Endothelial cell of umbilical vein (primary cell): ENCODE measurements around the gene ZNF423. TPM values are rescaled to one million over a fixed set of nuclear protein-coding genes. Genes with fewer than 3 reads are reported as not detected.

Experiments used
- BruUV-seq: library from RNA; stranded (reverse); fragments of 400-500 nt; replicated peaks from 2 replicates; lab custom pipeline; 2021; lab: Mats Ljungman, UMichigan
- CTCF ChIA-PET: fragments of 300-600, 350-600 bp; sonication (Branson Sonifier 250); formaldehyde crosslinking; loops from one replicate; lab custom pipeline; 2021; ENCODE audit warnings: antibody characterized with exemption, inconsistent platforms; lab: Charles Lee
- POLR2A ChIA-PET: fragments of 300-600, 350-600 bp; sonication (Branson Sonifier 250); formaldehyde crosslinking; loops from one replicate; lab custom pipeline; 2021; ENCODE audit warnings: antibody characterized with exemption, inconsistent platforms; lab: Charles Lee
- DNase-seq: peaks from one replicate; pipeline ENCODE4 v3.0.0-alpha.2; 2011; ENCODE audit warnings: low read depth, low spot score
- FAIRE-seq: peaks from 2 replicates; lab custom pipeline; 2011; peaks lifted over from hg19 to GRCh38; lab: Jason Lieb, UNC
- H2AFZ ChIP-seq: 2 replicates; pipeline ENCODE4 v1.6.0; 2012; ENCODE audit warnings: low read depth, low read length, control low read depth, inconsistent platforms
- H3K27ac ChIP-seq: 2 replicates; pipeline ENCODE4 v1.5.1; 2011; ENCODE audit warnings: low read depth, mild to moderate bottlenecking, control low read depth, low read length, moderate library complexity; ENCODE audit not compliant: insufficient read depth
- H3K27me3 ChIP-seq, 2 experiments: 2 replicates each; pipeline versions ENCODE4 v1.6.0 to v1.6.1; 2011; ENCODE audit warnings: low read length in 2 of 2, mixed read lengths in 1 of 2; ENCODE audit not compliant: control insufficient read depth in 2 of 2, insufficient read depth in 2 of 2
- H3K36me3 ChIP-seq, 2 experiments: 2 replicates in 1 of 2; 3 replicates in 1 of 2; pipeline ENCODE4 v1.5.1; 2011; ENCODE audit warnings: low read length in 2 of 2, mild to moderate bottlenecking in 1 of 2, moderate library complexity in 1 of 2; ENCODE audit not compliant: control insufficient read depth in 2 of 2, insufficient read depth in 2 of 2; ENCODE audit errors: extremely low read depth in 1 of 2
- H3K4me1 ChIP-seq: 3 replicates; pipeline ENCODE4 v1.5.1; 2011; ENCODE audit warnings: mild to moderate bottlenecking, low read length; ENCODE audit not compliant: control insufficient read depth, insufficient read depth; ENCODE audit errors: extremely low read depth
- H3K4me2 ChIP-seq: 2 replicates; pipeline ENCODE4 v1.6.1; 2011; ENCODE audit warnings: low read length, control low read depth, mixed read lengths; ENCODE audit not compliant: insufficient read depth
- H3K4me3 ChIP-seq, 3 experiments: fragments of 200-600 bp in 1 of 3; sonication (generic), shearing (Covaris generic) in 1 of 3; replicated peaks in 1 of 3; 2 replicates each; pipeline ENCODE4 v1.5.1; 2011 to 2016; ENCODE audit warnings: control low read depth in 3 of 3, low read length in 3 of 3, mild to moderate bottlenecking in 2 of 3, inconsistent platforms in 1 of 3, low read depth in 1 of 3, moderate library complexity in 1 of 3; ENCODE audit not compliant: insufficient read depth in 1 of 3
- H3K79me2 ChIP-seq: 2 replicates; pipeline ENCODE4 v1.6.0; 2012; ENCODE audit warnings: low read length, inconsistent platforms; ENCODE audit not compliant: control insufficient read depth, insufficient read depth
- H3K9ac ChIP-seq: replicated peaks from 2 replicates; pipeline ENCODE3; 2011; ENCODE audit warnings: low read length, control low read depth; ENCODE audit not compliant: insufficient read depth; ENCODE audit errors: extremely low read depth
- H3K9me1 ChIP-seq: replicated peaks from 3 replicates; pipeline ENCODE4 v1.6.0; 2011; ENCODE audit warnings: mild to moderate bottlenecking, low read length; ENCODE audit not compliant: control insufficient read depth, insufficient read depth; ENCODE audit errors: extremely low read depth
- H3K9me3 ChIP-seq: replicated peaks from 2 replicates; pipeline ENCODE4 v1.5.1; 2012; ENCODE audit warnings: low read length, inconsistent platforms; ENCODE audit not compliant: control insufficient read depth, insufficient read depth
- H4K20me1 ChIP-seq: replicated peaks from 2 replicates; pipeline ENCODE3; 2011; ENCODE audit warnings: mild to moderate bottlenecking, low read length; ENCODE audit not compliant: control insufficient read depth, insufficient read depth; ENCODE audit errors: extremely low read depth
- EZH2 ChIP-seq: IDR thresholded peaks from 2 replicates; pipeline ENCODE4 v1.6.1; 2012; ENCODE audit warnings: borderline replicate concordance, low read depth, mild to moderate bottlenecking, moderate library complexity, low read length, inconsistent platforms; ENCODE audit not compliant: severe bottlenecking
- FOS ChIP-seq: IDR thresholded peaks from 2 replicates; pipeline ENCODE4 v1.6.1; 2011; ENCODE audit warnings: mild to moderate bottlenecking, low read length, moderate library complexity, borderline replicate concordance; ENCODE audit not compliant: insufficient read depth
- JUN ChIP-seq: IDR thresholded peaks from 2 replicates; pipeline ENCODE4 v1.6.1; 2011; ENCODE audit warnings: borderline replicate concordance, low read depth; ENCODE audit not compliant: insufficient read length, insufficient read depth
- MYC ChIP-seq: IDR thresholded peaks from one replicate; pipeline ENCODE4 v1.6.1; 2011; ENCODE audit warnings: mild to moderate bottlenecking, low read depth, low read length
- POLR2A ChIP-seq: IDR thresholded peaks from 2 replicates; pipeline ENCODE4 v1.6.1; 2012; ENCODE audit warnings: low read depth, mild to moderate bottlenecking, control low read depth, low read length
- POLR2AphosphoS5 ChIP-seq: IDR thresholded peaks from 2 replicates; pipeline ENCODE4 v1.6.1; 2012; ENCODE audit warnings: low read depth, mild to moderate bottlenecking, control low read depth, low read length, moderate library complexity; ENCODE audit not compliant: insufficient read depth
- dilution Hi-C: fragments of 300-500 bp; cut with MboI; formaldehyde crosslinking; loops from one replicate; pipeline ENCODE4 v1.15.0; 2019; ENCODE audit warnings: low sequenced_read_pairs; ENCODE audit not compliant: extremely low pct_ligation_motif_present
- intact Hi-C: fragments of 100-400 bp; cut with micrococcal nuclease; formaldehyde crosslinking; loops from one replicate; pipeline ENCODE4 v1.10.0; 2022
- polyA plus RNA-seq, 4 experiments: library from polyadenylated mRNA; depleted of rRNA in 3 of 4; stranded (reverse) in 3 of 4; unstranded in 1 of 4; fragments of >200 nt; gene quantifications; 2 replicates each; pipeline versions ENCODE4 v1.2.1 to v1.2.3, GENCODE V29; 2011 to 2012; ENCODE audit warnings: missing spikeins in 1 of 4
- total RNA-seq: library from RNA; stranded (reverse); gene quantifications from 2 replicates; pipeline ENCODE4 v1.2.3, GENCODE V29; 2021
- TF ChIP-seq, protein P1 (sequence below), 2 donors: IDR thresholded peaks; 1 replicate in 1 of 2; 2 replicates in 1 of 2; pipeline ENCODE4 v1.5.1; 2011; ENCODE audit warnings: low read length in 2 of 2, mild to moderate bottlenecking in 2 of 2, moderate library complexity in 2 of 2, control low read depth in 1 of 2, inconsistent platforms in 1 of 2, low read depth in 1 of 2; ENCODE audit not compliant: insufficient read depth in 1 of 2; ENCODE audit errors: extremely low read depth in 1 of 2
- TF ChIP-seq, protein P2 (sequence below): IDR thresholded peaks from 2 replicates; pipeline ENCODE4 v1.6.1; 2011; ENCODE audit not compliant: insufficient read depth, insufficient read length

ZNF423 gene
- total and polyA plus RNA-seq, 2 donors (not counting 3 experiments of a cell fraction or from before 2014, with no cell fraction given) = 2.2 to 8.1 TPM

- no peaks in the 10 kb centered on the region for H3K27me3 ChIP-seq
- H3K27ac ChIP-seq = no peak overlapping the region
- peak; percentile 74 for FAIRE-seq
- H3K9me1 ChIP-seq = no peaks in the 10 kb centered on the region
- intact Hi-C loops = loop anchor here (2.0 kb wide), 1 partner anchor 72 kb away; no protein-coding TSS in a partner anchor
- peak overlapping the region; percentile 55 for H2AFZ ChIP-seq
- peak overlapping the region; percentile 49 for H3K4me2 ChIP-seq
- peaks cover 42% of the 10 kb centered on the region for H3K4me1 ChIP-seq
- peak; percentile 39 for TF ChIP-seq FOS
- TF ChIP-seq, protein P1, sequence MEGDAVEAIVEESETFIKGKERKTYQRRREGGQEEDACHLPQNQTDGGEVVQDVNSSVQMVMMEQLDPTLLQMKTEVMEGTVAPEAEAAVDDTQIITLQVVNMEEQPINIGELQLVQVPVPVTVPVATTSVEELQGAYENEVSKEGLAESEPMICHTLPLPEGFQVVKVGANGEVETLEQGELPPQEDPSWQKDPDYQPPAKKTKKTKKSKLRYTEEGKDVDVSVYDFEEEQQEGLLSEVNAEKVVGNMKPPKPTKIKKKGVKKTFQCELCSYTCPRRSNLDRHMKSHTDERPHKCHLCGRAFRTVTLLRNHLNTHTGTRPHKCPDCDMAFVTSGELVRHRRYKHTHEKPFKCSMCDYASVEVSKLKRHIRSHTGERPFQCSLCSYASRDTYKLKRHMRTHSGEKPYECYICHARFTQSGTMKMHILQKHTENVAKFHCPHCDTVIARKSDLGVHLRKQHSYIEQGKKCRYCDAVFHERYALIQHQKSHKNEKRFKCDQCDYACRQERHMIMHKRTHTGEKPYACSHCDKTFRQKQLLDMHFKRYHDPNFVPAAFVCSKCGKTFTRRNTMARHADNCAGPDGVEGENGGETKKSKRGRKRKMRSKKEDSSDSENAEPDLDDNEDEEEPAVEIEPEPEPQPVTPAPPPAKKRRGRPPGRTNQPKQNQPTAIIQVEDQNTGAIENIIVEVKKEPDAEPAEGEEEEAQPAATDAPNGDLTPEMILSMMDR (IDR thresholded peaks at IDR 0.05; ENCODE audit: extremely low read depth in 1 of 2, insufficient read depth in 1 of 2, low read depth in 1 of 2, low read length in 2 of 2) = no peak
- TF ChIP-seq JUN = peak; percentile 51
- ChIA-PET POLR2A (no interaction called here), CTCF (interaction anchor here (1.1 to 4.3 kb wide), 2 partner anchors 19 to 31 kb away, joined by 3 to 20 read pairs; no protein-coding TSS in a partner anchor)
- peak; percentile 70 for DNase-seq
- H3K9ac ChIP-seq = no peak overlapping the region
- no peaks in the 10 kb centered on the region for H3K36me3 ChIP-seq
- no peaks in the 10 kb centered on the region for H3K9me3 ChIP-seq
- dilution Hi-C loops = no loop called here
- BruUV-seq = no TSS peak
- H4K20me1 ChIP-seq = no peaks in the 10 kb centered on the region
- H3K4me3 ChIP-seq = no peak overlapping the region
- no peaks in the 10 kb centered on the region for H3K79me2 ChIP-seq
Observed at GRCh38 chr16:49826515-49826914, 29.4 kb downstream of the ZNF423 start.

GRCh38 chr16:49825041-49825440 lies 30.9 kb downstream of the ZNF423 start:
- Histone ChIP-seq H3K9ac (no peak overlapping the region), H3K27me3 (no peaks in the 10 kb centered on the region), H4K20me1 (no peaks in the 10 kb centered on the region), H3K79me2 (no peaks in the 10 kb centered on the region), H3K27ac (peak overlapping the region; percentile 10), H3K9me3 (no peaks in the 10 kb centered on the region), H3K36me3 (no peaks in the 10 kb centered on the region), H3K9me1 (no peaks in the 10 kb centered on the region), H3K4me2 (peak overlapping the region; percentile 64), H3K4me1 (peaks cover 42% of the 10 kb centered on the region), H3K4me3 (no peak overlapping the region), H2AFZ (no peak overlapping the region)
- ChIA-PET CTCF (interaction anchor here (1.1 to 4.3 kb wide), 4 partner anchors 32 to 127 kb away, joined by 3 to 20 read pairs (median 5); no protein-coding TSS in a partner anchor), POLR2A (no interaction called here)
- intact Hi-C loops = loop anchor here (1.0 kb wide), 1 partner anchor 29 kb away; no protein-coding TSS in a partner anchor
- peak; percentile 80 for FAIRE-seq
- BruUV-seq = no TSS peak
- dilution Hi-C loops = no loop called here
- TF ChIP-seq EZH2 (no peak), POLR2A (no peak), MYC (no peak), POLR2AphosphoS5 (no peak), JUN (no peak)
- TF ChIP-seq, protein P1 (IDR thresholded peaks at IDR 0.05; ENCODE audit: extremely low read depth in 1 of 2, insufficient read depth in 1 of 2, low read depth in 1 of 2, low read length in 2 of 2) = no peak
- TF ChIP-seq, protein P2, sequence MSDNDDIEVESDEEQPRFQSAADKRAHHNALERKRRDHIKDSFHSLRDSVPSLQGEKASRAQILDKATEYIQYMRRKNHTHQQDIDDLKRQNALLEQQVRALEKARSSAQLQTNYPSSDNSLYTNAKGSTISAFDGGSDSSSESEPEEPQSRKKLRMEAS = no peak
- DNase-seq = peak; percentile 66
